ENCODE data around the gene CCDC87.

Gene CCDC87

DNA sequence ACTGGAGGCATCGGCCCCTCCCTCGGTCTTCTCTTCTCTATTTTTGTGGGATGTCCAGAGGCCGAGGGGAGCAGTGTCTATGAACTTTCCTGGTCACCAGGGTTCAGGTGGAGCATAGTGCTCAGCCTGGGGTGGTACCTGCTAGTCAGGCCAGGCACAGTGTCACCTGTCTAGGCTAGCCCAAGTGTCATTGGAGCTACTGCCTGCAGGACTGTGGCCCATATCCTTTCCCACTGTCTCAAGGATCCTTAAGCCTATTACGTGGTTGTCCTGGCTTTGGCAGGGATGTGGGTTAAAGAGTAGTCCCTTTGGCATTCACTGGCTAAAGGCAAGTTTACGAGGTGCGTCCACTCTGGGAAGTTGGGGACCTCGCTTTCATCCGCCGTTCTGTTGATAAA lies 32.9 kb upstream of the CCDC87 start:
- Histone ChIP-seq H3K4me1 (ENCODE audit: insufficient read depth, poor library complexity, severe bottlenecking) (no peaks in the 10 kb centered on the region), H3K4me3 (ENCODE audit: severe bottlenecking) (no peak overlapping the region), H3K9me3 (ENCODE audit: severe bottlenecking) (no peaks in the 10 kb centered on the region), H3K36me3 (ENCODE audit: low read depth) (peaks cover 96% of the 10 kb centered on the region), H3K27ac (ENCODE audit: poor library complexity, severe bottlenecking) (no peak overlapping the region), H3K27me3 (ENCODE audit: insufficient read depth, poor library complexity, severe bottlenecking) (no peaks in the 10 kb centered on the region)
- DNase-seq (ENCODE audit: low spot score) (no peak), ATAC-seq (ENCODE audit: low read depth) (no peak)
- TF ChIP-seq CTCF (IDR thresholded peaks at IDR 0.05; ENCODE audit: poor library complexity, severe bottlenecking): no peak

DNA sequence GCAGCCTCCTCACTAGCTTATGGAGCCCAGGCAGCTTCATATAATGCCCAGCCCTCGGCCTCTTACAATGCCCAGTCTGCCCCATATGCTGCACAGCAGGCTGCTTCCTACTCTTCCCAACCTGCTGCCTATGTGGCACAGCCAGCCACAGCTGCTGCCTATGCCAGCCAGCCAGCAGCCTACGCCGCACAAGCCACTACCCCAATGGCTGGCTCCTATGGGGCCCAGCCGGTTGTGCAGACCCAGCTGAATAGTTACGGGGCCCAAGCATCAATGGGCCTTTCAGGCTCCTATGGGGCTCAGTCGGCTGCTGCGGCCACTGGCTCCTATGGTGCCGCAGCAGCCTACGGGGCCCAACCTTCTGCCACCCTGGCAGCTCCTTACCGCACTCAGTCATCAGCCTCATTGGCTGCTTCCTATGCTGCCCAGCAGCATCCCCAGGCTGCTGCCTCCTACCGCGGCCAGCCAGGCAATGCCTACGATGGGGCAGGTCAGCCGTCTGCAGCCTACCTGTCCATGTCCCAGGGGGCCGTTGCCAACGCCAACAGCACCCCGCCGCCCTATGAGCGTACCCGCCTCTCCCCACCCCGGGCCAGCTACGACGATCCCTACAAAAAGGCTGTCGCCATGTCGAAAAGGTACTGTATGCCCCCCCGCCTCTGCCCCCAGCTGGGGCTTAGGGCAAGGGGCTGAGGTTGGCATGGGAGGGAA lies 32.3 kb upstream of the CCDC87 start:
- no peak for DNase-seq (ENCODE audit: low spot score)
- H3K9me3 ChIP-seq (ENCODE audit: severe bottlenecking): no peaks in the 10 kb centered on the region
- ATAC-seq (ENCODE audit: low read depth): no peak
- H3K4me1 ChIP-seq (ENCODE audit: insufficient read depth, poor library complexity, severe bottlenecking): no peaks in the 10 kb centered on the region
- H3K27ac ChIP-seq (ENCODE audit: poor library complexity, severe bottlenecking): no peak overlapping the region
- H3K36me3 ChIP-seq (ENCODE audit: low read depth): peaks cover 96% of the 10 kb centered on the region
- H3K27me3 ChIP-seq (ENCODE audit: insufficient read depth, poor library complexity, severe bottlenecking): no peaks in the 10 kb centered on the region
- TF ChIP-seq CTCF (IDR thresholded peaks at IDR 0.05; ENCODE audit: poor library complexity, severe bottlenecking): no peak
- no peak overlapping the region for H3K4me3 ChIP-seq (ENCODE audit: severe bottlenecking)

GRCh38 chr11:66624450-66624849 lies 31.6 kb upstream of the CCDC87 start:
- DNase-seq (ENCODE audit: low spot score): no peak
- TF ChIP-seq CTCF (IDR thresholded peaks at IDR 0.05; ENCODE audit: poor library complexity, severe bottlenecking): no peak
- Histone ChIP-seq H3K27ac (ENCODE audit: poor library complexity, severe bottlenecking) (no peak overlapping the region), H3K9me3 (ENCODE audit: severe bottlenecking) (no peaks in the 10 kb centered on the region), H3K4me1 (ENCODE audit: insufficient read depth, poor library complexity, severe bottlenecking) (peaks cover 6% of the 10 kb centered on the region), H3K4me3 (ENCODE audit: severe bottlenecking) (no peak overlapping the region), H3K27me3 (ENCODE audit: insufficient read depth, poor library complexity, severe bottlenecking) (no peaks in the 10 kb centered on the region), H3K36me3 (ENCODE audit: low read depth) (peaks cover 98% of the 10 kb centered on the region)
- no peak; the same call in 2 of the 3 replicates for ATAC-seq (ENCODE audit: low read depth)

DNA sequence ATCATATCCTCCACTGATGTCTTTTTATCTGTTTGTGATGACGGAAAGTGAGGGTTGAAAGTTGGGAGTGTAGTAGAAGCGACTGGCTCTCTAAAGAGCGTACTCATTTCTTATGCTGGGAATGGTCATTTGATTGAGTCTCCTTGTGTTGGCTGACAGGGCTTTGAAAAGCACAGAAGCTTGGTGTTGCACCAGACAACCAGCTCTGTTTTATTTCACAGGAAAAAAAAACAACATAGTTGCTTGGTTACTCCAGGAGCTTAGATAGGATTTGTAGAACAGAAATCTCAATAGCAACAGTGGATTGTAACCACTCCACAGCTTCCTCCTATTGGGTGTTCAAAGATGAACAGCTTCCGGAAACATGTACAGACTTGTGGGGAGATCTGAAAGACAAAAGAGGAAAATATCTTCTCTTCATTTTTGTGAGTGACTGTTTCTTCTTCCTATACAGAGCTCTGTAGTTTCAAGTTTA lies 26.3 kb upstream of the CCDC87 start:
- ATAC-seq (ENCODE audit: low read depth): peak; percentile 28
- no peak for DNase-seq (ENCODE audit: low spot score)
- no peaks in the 10 kb centered on the region for H3K9me3 ChIP-seq (ENCODE audit: severe bottlenecking)
- H3K36me3 ChIP-seq (ENCODE audit: low read depth): peaks cover 65% of the 10 kb centered on the region
- peak overlapping the region; percentile 55 for H3K4me3 ChIP-seq (ENCODE audit: severe bottlenecking)
- H3K4me1 ChIP-seq (ENCODE audit: insufficient read depth, poor library complexity, severe bottlenecking): peaks cover 12% of the 10 kb centered on the region
- H3K27me3 ChIP-seq (ENCODE audit: insufficient read depth, poor library complexity, severe bottlenecking): no peaks in the 10 kb centered on the region
- TF ChIP-seq CTCF (IDR thresholded peaks at IDR 0.05; ENCODE audit: poor library complexity, severe bottlenecking): no peak
- peak overlapping the region; percentile 58 for H3K27ac ChIP-seq (ENCODE audit: poor library complexity, severe bottlenecking)

Data from RWPE2 (cell line).